Loucy (cell line): ENCODE data around the gene INPP4A.

Source experiments
- H2AFZ ChIP-seq: fragments of 200-600 bp; sonication (generic); 2 replicates; pipeline ENCODE4 v1.6.0; 2016; ENCODE audit warnings: antibody characterized with exemption, mild to moderate bottlenecking, low read length, moderate library complexity
- H3F3A ChIP-seq: fragments of 200-600 bp; 2 replicates; pipeline ENCODE4 v1.6.0; 2016; ENCODE audit warnings: antibody characterized with exemption, low read depth, mild to moderate bottlenecking
- H3K27me3 ChIP-seq: fragments of 200-600 bp; sonication (generic); 2 replicates; pipeline ENCODE4 v1.6.1; 2014; ENCODE audit warnings: low read length, mild to moderate bottlenecking; ENCODE audit not compliant: insufficient read depth, poor library complexity, severe bottlenecking
- H3K36me3 ChIP-seq: fragments of 200-600 bp; sonication (generic); 2 replicates; pipeline ENCODE4 v1.6.1; 2016; ENCODE audit warnings: low read length; ENCODE audit not compliant: insufficient read depth
- H3K4me1 ChIP-seq: fragments of 200-600 bp; sonication (generic); 2 replicates; pipeline ENCODE4 v1.5.1; 2014; ENCODE audit warnings: low read length, mild to moderate bottlenecking; ENCODE audit not compliant: insufficient read depth, poor library complexity, severe bottlenecking
- H3K4me2 ChIP-seq: fragments of 200-600 bp; sonication (generic); 2 replicates; pipeline ENCODE4 v1.6.0; 2014; ENCODE audit warnings: antibody characterized with exemption, low read length, low read depth, mild to moderate bottlenecking; ENCODE audit not compliant: poor library complexity, severe bottlenecking
- H3K4me3 ChIP-seq: fragments of 200-600 bp; sonication (generic); 2 replicates; pipeline ENCODE4 v1.5.1; 2014; ENCODE audit warnings: low read length, mild to moderate bottlenecking, mixed read lengths; ENCODE audit not compliant: poor library complexity, severe bottlenecking
- H3K79me2 ChIP-seq: fragments of 200-600 bp; sonication (generic); 2 replicates; pipeline ENCODE4 v1.6.1; 2014; ENCODE audit warnings: low read length; ENCODE audit not compliant: insufficient read depth
- H3K9ac ChIP-seq: fragments of 200-600 bp; sonication (generic); 2 replicates; pipeline ENCODE4 v1.6.0; 2014; ENCODE audit warnings: mild to moderate bottlenecking, low read depth, low read length, moderate library complexity; ENCODE audit not compliant: poor library complexity, severe bottlenecking
- H3K9me2 ChIP-seq: fragments of 200-600 bp; sonication (generic); replicated peaks from 2 replicates; pipeline ENCODE4 v1.6.1; 2016; ENCODE audit warnings: low read depth, low read length, mixed read lengths
- H3K9me3 ChIP-seq: fragments of 200-600 bp; sonication (generic); 2 replicates; pipeline ENCODE4 v1.6.1; 2014; ENCODE audit warnings: mild to moderate bottlenecking, antibody characterized with exemption, low read length, low read depth; ENCODE audit not compliant: insufficient read depth
- H4K20me1 ChIP-seq: fragments of 200-600 bp; sonication (generic); 2 replicates; pipeline ENCODE4 v1.6.0; 2014; ENCODE audit warnings: antibody characterized with exemption, low read length, mild to moderate bottlenecking; ENCODE audit not compliant: insufficient read depth, poor library complexity, severe bottlenecking
- EZH2phosphoT487 ChIP-seq: fragments of 200-600 bp; IDR thresholded peaks from 2 replicates; pipeline ENCODE4 v1.6.1; 2018; ENCODE audit warnings: antibody characterized with exemption, mild to moderate bottlenecking, moderate library complexity, borderline replicate concordance
- TF ChIP-seq, protein P1 (sequence below): fragments of 200-600 bp; sonication (generic); conservative IDR thresholded peaks from 2 replicates; pipeline ENCODE4 v1.5.1; 2014; ENCODE audit warnings: mild to moderate bottlenecking, antibody characterized with exemption, low read length

The INPP4A gene

DNA sequence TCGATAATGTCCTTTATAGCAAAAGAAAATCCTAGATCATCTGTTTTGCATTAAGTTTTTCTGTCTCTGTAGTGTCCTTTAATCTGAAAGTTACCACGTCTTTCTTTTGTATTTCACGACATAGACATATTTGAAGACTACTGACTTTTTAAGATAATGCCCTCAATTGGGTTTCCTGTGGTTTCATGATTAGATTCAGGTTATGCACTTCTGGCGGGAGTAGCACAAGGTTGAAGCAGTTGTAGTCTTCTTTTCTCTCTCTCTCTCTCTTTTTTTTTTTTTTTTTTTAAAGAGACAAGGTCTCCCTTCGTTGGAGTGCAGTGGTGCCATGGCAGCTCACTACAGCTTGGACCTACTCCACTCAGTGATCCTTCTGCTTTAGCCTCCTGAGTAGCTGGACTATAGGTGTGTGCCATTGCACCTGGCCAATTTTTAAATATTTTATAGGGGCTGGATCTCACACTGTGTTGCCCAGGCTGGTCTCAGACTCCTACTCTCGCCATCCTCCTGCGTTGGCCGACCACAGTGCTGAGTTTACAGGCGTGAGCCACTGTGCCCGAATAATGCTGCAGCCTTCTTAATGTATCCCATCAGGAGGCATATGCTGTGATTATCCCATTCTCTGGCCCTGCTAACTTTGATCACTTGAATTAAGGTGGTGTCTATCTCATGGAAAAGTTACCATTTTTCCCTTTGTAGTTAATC is 3.9 kb downstream of the INPP4A start:
- Histone ChIP-seq H3K36me3 (no peaks in the 10 kb centered on the region), H2AFZ (no peak overlapping the region), H3K4me2 (peak overlapping the region; percentile 93), H3K9ac (peak overlapping the region; percentile 68), H3K4me3 (peak overlapping the region; percentile 71), H4K20me1 (peaks cover 22% of the 10 kb centered on the region), H3K9me2 (no peaks in the 10 kb centered on the region), H3K79me2 (peaks cover 76% of the 10 kb centered on the region), H3K27me3 (no peaks in the 10 kb centered on the region), H3F3A (peaks cover 3% of the 10 kb centered on the region; the same call in 1 of the 2 replicates), H3K4me1 (peaks cover 80% of the 10 kb centered on the region), H3K9me3 (no peaks in the 10 kb centered on the region)
- TF ChIP-seq, protein P1, sequence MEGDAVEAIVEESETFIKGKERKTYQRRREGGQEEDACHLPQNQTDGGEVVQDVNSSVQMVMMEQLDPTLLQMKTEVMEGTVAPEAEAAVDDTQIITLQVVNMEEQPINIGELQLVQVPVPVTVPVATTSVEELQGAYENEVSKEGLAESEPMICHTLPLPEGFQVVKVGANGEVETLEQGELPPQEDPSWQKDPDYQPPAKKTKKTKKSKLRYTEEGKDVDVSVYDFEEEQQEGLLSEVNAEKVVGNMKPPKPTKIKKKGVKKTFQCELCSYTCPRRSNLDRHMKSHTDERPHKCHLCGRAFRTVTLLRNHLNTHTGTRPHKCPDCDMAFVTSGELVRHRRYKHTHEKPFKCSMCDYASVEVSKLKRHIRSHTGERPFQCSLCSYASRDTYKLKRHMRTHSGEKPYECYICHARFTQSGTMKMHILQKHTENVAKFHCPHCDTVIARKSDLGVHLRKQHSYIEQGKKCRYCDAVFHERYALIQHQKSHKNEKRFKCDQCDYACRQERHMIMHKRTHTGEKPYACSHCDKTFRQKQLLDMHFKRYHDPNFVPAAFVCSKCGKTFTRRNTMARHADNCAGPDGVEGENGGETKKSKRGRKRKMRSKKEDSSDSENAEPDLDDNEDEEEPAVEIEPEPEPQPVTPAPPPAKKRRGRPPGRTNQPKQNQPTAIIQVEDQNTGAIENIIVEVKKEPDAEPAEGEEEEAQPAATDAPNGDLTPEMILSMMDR: no peak
- TF ChIP-seq EZH2phosphoT487: no peak

DNA sequence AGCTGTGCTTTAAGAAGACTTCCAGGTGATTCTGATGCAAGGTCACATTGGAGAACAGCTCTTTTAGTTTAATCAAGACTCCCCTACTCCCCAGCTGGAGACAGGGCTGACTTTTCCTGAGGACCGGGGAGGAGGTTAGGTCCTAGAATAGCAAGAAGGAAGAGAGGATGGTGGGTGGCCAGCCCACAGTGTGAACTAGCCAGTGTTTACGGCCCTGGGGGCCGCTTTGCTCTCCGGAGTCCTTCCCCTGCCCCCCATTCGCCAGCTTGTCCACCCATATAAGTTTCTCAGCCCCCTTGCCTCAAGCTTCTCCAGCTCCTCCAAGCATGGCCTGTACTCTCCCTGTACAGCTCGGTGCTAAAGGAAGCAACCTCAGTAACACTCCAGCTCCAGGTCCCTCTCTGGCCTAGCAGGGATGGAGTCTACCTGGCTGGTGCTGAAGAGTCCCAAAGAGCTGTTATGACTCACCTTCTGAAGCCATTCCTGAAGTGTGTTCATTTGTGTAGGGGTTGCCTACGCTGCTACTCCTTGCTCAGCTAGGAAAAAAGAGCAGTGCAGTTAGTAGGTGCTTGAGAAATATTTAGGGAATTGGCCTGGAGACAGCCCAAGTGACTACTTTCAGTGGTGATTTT is 7.9 kb downstream of the INPP4A start:
- Histone ChIP-seq H3K4me1 (peaks cover 76% of the 10 kb centered on the region), H4K20me1 (peaks cover 5% of the 10 kb centered on the region), H3K9me2 (no peaks in the 10 kb centered on the region), H3K36me3 (peaks cover 8% of the 10 kb centered on the region; the same call in 1 of the 2 replicates), H3K27me3 (no peaks in the 10 kb centered on the region), H3K9me3 (no peaks in the 10 kb centered on the region), H3K9ac (peak overlapping the region; percentile 40), H3K79me2 (peaks cover 90% of the 10 kb centered on the region), H3K4me2 (peak overlapping the region; percentile 93), H2AFZ (no peak overlapping the region), H3F3A (peaks cover 3% of the 10 kb centered on the region; the same call in 1 of the 2 replicates), H3K4me3 (peak overlapping the region; percentile 47)
- TF ChIP-seq, protein P1: no peak
- TF ChIP-seq EZH2phosphoT487: no peak

DNA sequence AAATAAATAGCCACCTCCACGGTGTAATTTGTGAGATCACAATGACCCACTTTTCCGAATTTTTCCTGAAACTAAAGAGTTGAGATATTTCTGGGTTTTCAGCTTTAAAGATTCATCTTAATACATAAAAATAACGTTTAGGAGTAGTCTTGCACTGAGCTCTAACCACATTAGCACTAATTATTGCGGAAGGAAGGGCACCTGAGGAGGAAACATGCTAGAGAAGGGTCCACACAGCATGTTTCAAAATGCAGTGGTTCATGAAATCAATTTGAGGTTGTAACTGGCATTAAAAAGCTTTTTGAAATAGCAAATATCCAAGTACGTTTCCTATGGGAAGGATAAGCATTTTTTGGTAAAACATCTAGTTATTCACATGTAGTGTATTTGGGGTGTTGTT is 8.4 kb downstream of the INPP4A start:
- peaks cover 94% of the 10 kb centered on the region for H3K79me2 ChIP-seq
- H3K4me3 ChIP-seq: peak overlapping the region; percentile 47
- peaks cover 3% of the 10 kb centered on the region; the same call in 1 of the 2 replicates for H3F3A ChIP-seq
- TF ChIP-seq EZH2phosphoT487: no peak
- TF ChIP-seq, protein P1: no peak
- H3K9me3 ChIP-seq: no peaks in the 10 kb centered on the region
- H2AFZ ChIP-seq: no peak overlapping the region
- peaks cover 76% of the 10 kb centered on the region for H3K4me1 ChIP-seq
- peaks cover 8% of the 10 kb centered on the region; the same call in 1 of the 2 replicates for H3K36me3 ChIP-seq
- H4K20me1 ChIP-seq: peaks cover 9% of the 10 kb centered on the region
- no peaks in the 10 kb centered on the region for H3K27me3 ChIP-seq
- peak overlapping the region; percentile 93 for H3K4me2 ChIP-seq
- no peaks in the 10 kb centered on the region for H3K9me2 ChIP-seq
- H3K9ac ChIP-seq: peak overlapping the region; percentile 40
